Hypothalamus (tissue), 51 donors: Measurements from ENCODE around the gene DBP.

Source experiments
- DNase-seq, 51 donors: peaks; one replicate each; lab custom pipeline; 2025; lab: John Stamatoyannopoulos, UW

The DBP gene

DNA sequence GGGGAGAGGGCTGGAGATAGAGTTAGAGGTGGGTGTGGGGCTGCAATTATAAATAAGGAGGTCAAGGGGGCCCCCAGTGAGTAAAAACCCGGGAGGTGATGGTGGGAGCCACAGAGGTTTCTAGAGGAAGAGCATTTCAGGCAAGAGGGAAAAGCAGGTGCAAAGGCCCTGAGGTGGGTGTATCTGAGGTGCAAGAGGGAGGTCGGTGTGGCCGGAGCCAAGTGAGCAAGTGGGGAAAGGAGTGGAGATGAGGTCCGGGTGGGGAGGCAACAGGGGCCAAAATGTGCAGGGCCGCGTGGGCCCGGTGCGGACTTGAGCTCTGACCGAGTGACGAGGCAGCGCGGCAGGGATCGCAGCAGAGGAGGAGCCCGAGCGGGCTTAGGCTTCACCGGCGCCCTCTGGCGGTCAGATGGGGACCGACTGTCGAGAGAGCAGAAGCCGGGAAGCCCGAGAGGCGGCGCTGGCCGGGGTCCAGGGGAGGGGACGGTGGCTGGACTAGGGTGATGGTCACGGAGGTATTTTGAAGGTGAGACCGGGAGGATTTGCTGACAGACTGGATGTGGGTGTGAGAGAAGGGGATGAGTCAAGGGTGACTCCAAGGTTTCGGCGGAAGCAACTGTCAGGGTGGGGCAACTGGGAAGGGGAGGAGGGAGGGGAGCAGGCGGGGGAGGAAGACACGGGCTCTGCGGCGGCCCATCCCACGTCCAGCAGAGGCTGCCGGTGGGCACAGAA, 48.3 kb downstream of the DBP start:
- peak in 50 of 51 donors; percentile 8 to 94 (median 68) for DNase-seq

DNA sequence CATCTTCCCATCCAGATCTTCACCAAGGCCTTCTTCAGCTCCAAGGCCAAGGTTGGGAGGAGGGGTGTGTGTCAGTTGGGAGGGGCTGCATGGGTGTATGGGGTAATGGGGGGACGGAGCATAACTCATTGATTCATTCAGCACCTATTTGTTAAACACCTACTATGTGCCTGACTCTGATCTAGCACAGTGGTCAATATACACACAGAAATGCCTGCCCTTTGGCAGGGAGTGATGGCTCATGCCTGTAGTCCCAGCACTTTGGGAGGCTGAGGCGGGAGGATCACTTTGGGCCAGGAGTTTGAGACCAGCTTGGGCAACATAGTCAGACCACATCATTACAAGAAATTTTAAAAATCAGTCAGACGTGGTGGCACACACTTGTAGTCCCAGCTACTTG, 49.8 kb downstream of the DBP start:
- DNase-seq, result no peak

DNA sequence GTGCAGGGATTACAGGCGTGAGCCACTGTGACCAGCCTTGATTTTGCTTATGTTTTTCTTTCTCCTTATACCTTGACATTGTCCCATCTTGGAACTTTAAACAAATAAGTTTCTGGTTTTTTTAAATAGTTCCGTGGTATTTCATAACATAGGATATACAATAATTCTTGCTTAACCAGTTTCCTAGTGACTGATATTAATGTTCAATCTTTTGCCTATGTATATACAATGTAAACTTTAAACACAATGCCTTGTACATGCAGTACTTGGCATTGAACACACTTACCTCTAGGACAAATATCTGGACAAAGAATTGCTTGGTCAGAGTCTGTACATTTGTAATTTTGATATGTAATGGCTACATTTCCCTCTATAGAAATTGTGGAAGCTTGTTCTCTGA, 55.0 kb downstream of the DBP start:
- DNase-seq, result no peak
